Breast epithelium (tissue), 4 donors: ENCODE measurements around the gene CCDC34. TPM values are rescaled to one million over a fixed set of nuclear protein-coding genes. Genes with fewer than 3 reads are reported as not detected.

Experiments
- DNase-seq, 2 donors: peaks; one replicate each; pipeline ENCODE4 v3.0.0-alpha.2; 2019; ENCODE audit warnings: low spot score in 2 of 2
- H3K27ac ChIP-seq, 2 donors: fragments of 200-600 bp; sonication (generic) in 1 of 2; one replicate each; pipeline ENCODE4 v1.5.1; 2016 to 2019; ENCODE audit warnings: mild to moderate bottlenecking in 1 of 2
- H3K27me3 ChIP-seq, 2 donors: fragments of 200-600 bp; sonication (generic) in 1 of 2; one replicate each; pipeline versions ENCODE4 v1.5.1 to v1.6.0; 2017 to 2019; ENCODE audit warnings: control low read depth in 1 of 2, mild to moderate bottlenecking in 1 of 2
- H3K36me3 ChIP-seq: fragments of 200-600 bp; one replicate; pipeline ENCODE4 v1.5.1; 2019
- H3K4me1 ChIP-seq, 2 donors: fragments of 200-600 bp; sonication (generic); one replicate each; pipeline ENCODE4 v1.5.1; 2016 to 2019; ENCODE audit warnings: control low read depth in 1 of 2
- H3K4me3 ChIP-seq, 3 donors: fragments of 200-600 bp; sonication (generic); 1 replicate in 2 of 3; 2 replicates in 1 of 3; pipeline ENCODE4 v1.5.1; 2016 to 2019; ENCODE audit warnings: mild to moderate bottlenecking in 3 of 3, moderate library complexity in 2 of 3
- H3K9me3 ChIP-seq, 2 donors: fragments of 200-600 bp; sonication (generic) in 1 of 2; one replicate each; pipeline ENCODE4 v1.5.1; 2016 to 2019; ENCODE audit warnings: control low read depth in 1 of 2
- POLR2A ChIP-seq: fragments of 450-650 bp; IDR thresholded peaks from one replicate; pipeline ENCODE4 v1.6.1; 2016; ENCODE audit warnings: antibody characterized with exemption, mild to moderate bottlenecking, moderate library complexity
- POLR2AphosphoS5 ChIP-seq, 3 donors: sonication (generic); formaldehyde crosslinking; IDR thresholded peaks; one replicate each; pipeline ENCODE4 v1.6.1; 2017; ENCODE audit warnings: antibody characterized with exemption in 3 of 3
- intact Hi-C: fragments of 100-400 bp; cut with DNase I; formaldehyde crosslinking; loops from one replicate; pipeline ENCODE4 v1.15.1; 2023; ENCODE audit warnings: low total_unique reads
- total RNA-seq, 3 donors: library from RNA; depleted of rRNA; stranded (reverse); fragments of >200 nt; gene quantifications; one replicate each; pipeline ENCODE4 v1.1.0, GENCODE V29; 2016
- TF ChIP-seq, protein P1 (sequence below), 3 donors: fragments of 450-650 bp; IDR thresholded peaks; one replicate each; pipeline ENCODE4 v1.5.1; 2016 to 2017; ENCODE audit warnings: antibody characterized with exemption in 3 of 3, mild to moderate bottlenecking in 3 of 3, moderate library complexity in 3 of 3

CCDC34 gene
- total RNA-seq, 3 donors from 2014 or later = 2.2 to 9.7 (median 4.9) TPM

- TF ChIP-seq POLR2A (no peak), POLR2AphosphoS5 (IDR thresholded peaks at IDR 0.05) (no peak)
- TF ChIP-seq, protein P1, sequence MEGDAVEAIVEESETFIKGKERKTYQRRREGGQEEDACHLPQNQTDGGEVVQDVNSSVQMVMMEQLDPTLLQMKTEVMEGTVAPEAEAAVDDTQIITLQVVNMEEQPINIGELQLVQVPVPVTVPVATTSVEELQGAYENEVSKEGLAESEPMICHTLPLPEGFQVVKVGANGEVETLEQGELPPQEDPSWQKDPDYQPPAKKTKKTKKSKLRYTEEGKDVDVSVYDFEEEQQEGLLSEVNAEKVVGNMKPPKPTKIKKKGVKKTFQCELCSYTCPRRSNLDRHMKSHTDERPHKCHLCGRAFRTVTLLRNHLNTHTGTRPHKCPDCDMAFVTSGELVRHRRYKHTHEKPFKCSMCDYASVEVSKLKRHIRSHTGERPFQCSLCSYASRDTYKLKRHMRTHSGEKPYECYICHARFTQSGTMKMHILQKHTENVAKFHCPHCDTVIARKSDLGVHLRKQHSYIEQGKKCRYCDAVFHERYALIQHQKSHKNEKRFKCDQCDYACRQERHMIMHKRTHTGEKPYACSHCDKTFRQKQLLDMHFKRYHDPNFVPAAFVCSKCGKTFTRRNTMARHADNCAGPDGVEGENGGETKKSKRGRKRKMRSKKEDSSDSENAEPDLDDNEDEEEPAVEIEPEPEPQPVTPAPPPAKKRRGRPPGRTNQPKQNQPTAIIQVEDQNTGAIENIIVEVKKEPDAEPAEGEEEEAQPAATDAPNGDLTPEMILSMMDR (IDR thresholded peaks at IDR 0.05) = no peak
- intact Hi-C loops = no loop called here
- DNase-seq = no peak
These were observed 5.8 kb downstream of the CCDC34 start for GRCh38 chr11:27357250-27357649.

DNA sequence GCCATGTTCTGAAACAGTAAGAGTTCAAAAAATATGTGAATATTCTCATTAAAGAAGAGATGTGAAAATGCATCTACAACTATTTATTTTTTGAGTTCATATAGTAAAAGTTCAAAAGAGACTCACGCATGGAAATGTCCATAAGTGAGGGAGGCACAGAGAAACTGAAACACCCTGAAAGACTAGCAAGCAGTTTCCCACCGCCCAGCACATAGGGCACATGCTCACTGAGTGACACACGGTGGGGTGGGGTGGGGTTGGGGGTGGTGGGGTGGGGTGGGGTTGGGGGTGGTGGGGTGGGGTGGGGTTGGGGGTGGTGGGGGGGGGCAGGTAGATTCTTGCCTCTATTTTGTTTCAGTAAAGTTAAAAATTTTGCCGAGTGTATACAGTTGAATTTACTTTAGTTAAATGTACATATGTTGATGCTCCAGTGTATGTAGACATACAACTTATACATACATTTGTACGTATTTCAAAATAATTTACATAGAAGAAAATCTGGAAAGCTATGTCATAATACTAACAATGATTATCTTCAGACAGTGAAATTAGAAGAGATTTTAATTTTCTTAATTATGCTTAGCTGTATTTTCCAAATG lies 6.3 kb downstream of the CCDC34 start:
- no peaks in the 10 kb centered on the region for H3K36me3 ChIP-seq
- no peak for DNase-seq
- no peaks in the 10 kb centered on the region for H3K9me3 ChIP-seq
- no peaks in the 10 kb centered on the region for H3K27me3 ChIP-seq
- no peaks in the 10 kb centered on the region for H3K4me1 ChIP-seq
- H3K4me3 ChIP-seq = no peak overlapping the region
- H3K27ac ChIP-seq = no peak overlapping the region
- intact Hi-C loops = no loop called here
- TF ChIP-seq, protein P1 (IDR thresholded peaks at IDR 0.05) = no peak
- TF ChIP-seq POLR2A = no peak
- TF ChIP-seq POLR2AphosphoS5 (IDR thresholded peaks at IDR 0.05) = no peak

More at GRCh38 chr11:27357250-27357649, 5.8 kb downstream of the CCDC34 start:
- no peaks in the 10 kb centered on the region for H3K36me3 ChIP-seq
- H3K27me3 ChIP-seq = no peaks in the 10 kb centered on the region
- H3K4me3 ChIP-seq = no peak overlapping the region
- no peaks in the 10 kb centered on the region for H3K4me1 ChIP-seq
- H3K9me3 ChIP-seq = no peaks in the 10 kb centered on the region
- H3K27ac ChIP-seq = no peak overlapping the region

DNA sequence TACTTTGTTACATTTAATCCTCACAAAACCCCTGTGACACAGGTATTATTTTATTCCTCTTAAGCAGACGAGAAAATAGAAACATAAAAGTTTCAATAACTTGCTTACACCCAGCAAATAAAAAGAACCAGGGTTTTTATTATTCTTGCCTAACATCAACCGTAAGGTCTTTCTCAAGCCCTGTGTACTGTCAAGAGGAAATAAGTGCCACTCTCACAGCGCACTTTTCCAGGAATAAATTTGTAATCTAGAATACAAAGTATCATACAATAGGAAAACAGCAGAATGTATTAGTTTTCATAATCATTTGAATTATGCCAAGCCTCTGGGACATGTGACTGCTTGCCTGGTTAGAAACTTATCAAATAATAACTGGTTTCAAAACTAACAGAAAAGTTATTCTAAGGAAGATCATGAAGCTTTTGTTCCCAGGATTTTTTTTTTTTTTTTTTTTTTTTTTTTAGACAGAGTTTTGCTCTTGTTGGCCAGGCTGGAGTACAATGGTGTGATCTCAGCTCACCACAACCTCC lies 7.4 kb downstream of the CCDC34 start:
- H3K4me1 ChIP-seq = no peaks in the 10 kb centered on the region
- no peaks in the 10 kb centered on the region for H3K27me3 ChIP-seq
- H3K9me3 ChIP-seq = no peaks in the 10 kb centered on the region
- no peak overlapping the region for H3K4me3 ChIP-seq
- TF ChIP-seq POLR2A = no peak
- TF ChIP-seq, protein P1 (IDR thresholded peaks at IDR 0.05) = no peak
- TF ChIP-seq POLR2AphosphoS5 (IDR thresholded peaks at IDR 0.05) = no peak
- no peak for DNase-seq
- H3K36me3 ChIP-seq = no peaks in the 10 kb centered on the region
- no peak overlapping the region for H3K27ac ChIP-seq
- intact Hi-C loops = no loop called here

DNA sequence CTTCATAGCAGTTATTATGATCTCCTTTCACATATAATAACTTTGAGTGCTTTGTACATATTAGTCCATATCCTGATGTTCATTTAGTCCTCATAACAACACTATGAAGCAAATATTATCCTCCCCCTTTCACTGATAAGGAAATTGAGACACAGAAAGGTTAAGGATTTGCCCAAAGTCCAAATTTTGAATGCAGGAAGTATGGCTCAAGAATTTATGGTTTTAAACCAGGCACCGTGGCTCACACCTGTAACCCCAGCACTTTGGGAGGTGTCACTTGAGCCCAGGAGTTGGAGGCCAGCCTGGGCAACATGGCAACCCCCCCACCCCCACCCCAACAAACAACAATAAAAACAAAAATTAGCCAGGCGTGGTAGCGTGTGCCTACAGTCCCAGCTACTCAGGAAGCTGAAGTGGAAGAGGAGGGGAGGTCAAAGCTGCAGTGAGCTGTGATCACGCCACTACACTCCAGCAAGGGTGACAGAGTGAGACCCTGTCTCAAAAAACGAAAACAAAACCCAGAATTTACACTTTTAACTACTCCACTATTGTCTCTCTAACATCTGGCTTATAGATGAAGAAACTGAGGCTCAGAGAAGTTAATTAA lies 8.6 kb downstream of the CCDC34 start:
- Histone ChIP-seq H3K27ac (no peak overlapping the region), H3K4me1 (no peaks in the 10 kb centered on the region), H3K4me3 (no peak overlapping the region), H3K36me3 (no peaks in the 10 kb centered on the region), H3K27me3 (no peaks in the 10 kb centered on the region), H3K9me3 (no peaks in the 10 kb centered on the region)
- intact Hi-C loops = no loop called here
- no peak for TF ChIP-seq POLR2A
- no peak for TF ChIP-seq POLR2AphosphoS5 (IDR thresholded peaks at IDR 0.05)
- TF ChIP-seq, protein P1 (IDR thresholded peaks at IDR 0.05) = no peak
- no peak for DNase-seq

DNA sequence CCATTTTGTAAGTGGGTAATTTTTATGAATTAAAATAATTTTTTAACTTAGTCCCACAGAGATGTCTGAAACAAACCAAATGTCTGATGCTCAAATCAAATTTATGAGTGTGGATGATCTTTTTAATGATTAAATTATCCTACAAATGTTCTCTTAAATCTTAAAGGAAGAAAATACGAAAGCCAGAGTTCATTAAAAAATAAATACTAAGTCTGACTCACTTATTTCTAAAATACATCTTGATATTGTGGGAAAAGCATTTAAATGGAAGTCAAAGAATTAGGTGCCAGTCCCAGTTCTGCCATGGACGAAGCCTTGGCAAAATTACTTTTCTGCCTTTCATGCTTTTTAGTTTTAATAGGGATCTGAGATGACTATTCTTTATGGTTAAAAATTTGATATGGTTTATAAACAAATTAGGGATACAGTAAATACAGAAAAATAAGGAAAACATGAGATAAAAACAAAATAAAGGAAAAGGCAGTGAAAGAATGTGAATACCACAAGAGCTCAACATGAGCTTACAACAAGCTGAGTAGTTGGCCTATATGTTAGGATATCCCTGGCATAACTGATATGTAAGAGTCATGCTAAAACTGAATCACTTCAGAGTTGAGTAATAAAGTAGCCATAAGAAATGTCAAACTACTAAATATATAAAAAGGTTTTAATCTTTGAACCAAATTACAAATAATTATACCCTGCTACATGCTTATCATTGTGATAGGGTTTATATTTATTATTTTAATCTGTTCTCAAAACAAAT lies 9.2 kb downstream of the CCDC34 start:
- Histone ChIP-seq H3K27ac (no peak overlapping the region), H3K9me3 (no peaks in the 10 kb centered on the region), H3K4me1 (no peaks in the 10 kb centered on the region), H3K27me3 (no peaks in the 10 kb centered on the region), H3K4me3 (no peak overlapping the region), H3K36me3 (no peaks in the 10 kb centered on the region)
- TF ChIP-seq POLR2A = no peak
- DNase-seq = no peak
- intact Hi-C loops = no loop called here
